Left lung (tissue), 10 donors: ENCODE measurements around the gene ADAMTS2. TPM values are rescaled to one million over a fixed set of nuclear protein-coding genes. Genes with fewer than 3 reads are reported as not detected.

Source experiments
- ATAC-seq: fragments of 200-7000 bp; cut with Tn5 transposase; one replicate; pipeline ENCODE4 v1.9.1; 2020; ENCODE audit warnings: moderate library complexity
- DNase-seq, 4 donors: peaks; one replicate each; pipeline ENCODE4 v3.0.0-alpha.2; 2013 to 2020
- H3K27ac ChIP-seq, 2 donors: fragments of 200-600 bp; sonication (generic) in 1 of 2; one replicate each; pipeline versions ENCODE4 v1.5.0 to v1.8.0; 2020 to 2021
- H3K27me3 ChIP-seq, 2 donors: fragments of 200-600 bp; sonication (generic) in 1 of 2; one replicate each; pipeline versions ENCODE4 v1.5.0 to v1.8.0; 2020 to 2021
- H3K36me3 ChIP-seq, 2 donors: fragments of 200-600 bp; sonication (generic) in 1 of 2; one replicate each; pipeline versions ENCODE4 v1.5.0 to v1.8.0; 2020 to 2021
- H3K4me1 ChIP-seq, 2 donors: fragments of 200-600 bp; one replicate each; pipeline ENCODE4 v1.8.0; 2021
- H3K4me3 ChIP-seq, 2 donors: fragments of 200-600 bp; sonication (generic) in 1 of 2; one replicate each; pipeline versions ENCODE4 v1.5.0 to v1.8.0; 2020 to 2021; ENCODE audit warnings: mild to moderate bottlenecking in 1 of 2
- H3K9me3 ChIP-seq, 2 donors: fragments of 200-600 bp; sonication (generic) in 1 of 2; one replicate each; pipeline versions ENCODE4 v1.5.0 to v1.8.0; 2020 to 2021
- CTCF ChIP-seq, 2 donors: fragments of 200-600 bp; sonication (generic) in 1 of 2; IDR thresholded peaks; one replicate each; pipeline versions ENCODE4 v1.5.0 to v1.8.0; 2021; ENCODE audit warnings: antibody characterized with exemption in 2 of 2
- intact Hi-C, 2 donors: fragments of 100-400 bp; cut with DNase I; formaldehyde crosslinking; loops; one replicate each; pipeline versions ENCODE4 v1.11.2 to v1.14.2; 2022
- polyA plus RNA-seq, 6 donors: library from polyadenylated mRNA; unstranded; fragments of 120-200 nt; gene quantifications; one replicate each; pipeline ENCODE4 v1.2.1, GENCODE V29; 2013; ENCODE audit not compliant: insufficient read length in 6 of 6
- total RNA-seq, 2 donors: library from RNA; stranded (reverse); fragmentation: NEBNext Ultra II Directional; extraction: Animal tissue kit (Norgen Biotek cat#: 25700); gene quantifications; one replicate each; pipeline ENCODE4 v1.2.1, GENCODE V29; 2021
- donor health status: DM: no; HTN: yes; CAD: no.
- donor health status: DM: no; HTN: no; CAD: no.

Gene ADAMTS2
- total and polyA plus RNA-seq, 8 donors, result 27.5 to 68.2 (median 36.0) TPM

GRCh38 chr5:179234563-179235135 lies 110.6 kb downstream of the ADAMTS2 start:
- DNase-seq (peak in 1 of 4 donors; percentile 20), ATAC-seq (no peak)
- H3K36me3 ChIP-seq, result no peaks in the 10 kb centered on the region
- no peak for TF ChIP-seq CTCF (IDR thresholded peaks at IDR 0.05)
- H3K27me3 ChIP-seq, result peaks cover 0 to 20% of the 10 kb centered on the region in 2 donors
- no peaks in the 10 kb centered on the region for H3K4me1 ChIP-seq
- no peak overlapping the region for H3K4me3 ChIP-seq
- no peak overlapping the region for H3K27ac ChIP-seq
- peaks cover 0 to 8% of the 10 kb centered on the region in 2 donors for H3K9me3 ChIP-seq
- intact Hi-C loops, result no loop called here

DNA sequence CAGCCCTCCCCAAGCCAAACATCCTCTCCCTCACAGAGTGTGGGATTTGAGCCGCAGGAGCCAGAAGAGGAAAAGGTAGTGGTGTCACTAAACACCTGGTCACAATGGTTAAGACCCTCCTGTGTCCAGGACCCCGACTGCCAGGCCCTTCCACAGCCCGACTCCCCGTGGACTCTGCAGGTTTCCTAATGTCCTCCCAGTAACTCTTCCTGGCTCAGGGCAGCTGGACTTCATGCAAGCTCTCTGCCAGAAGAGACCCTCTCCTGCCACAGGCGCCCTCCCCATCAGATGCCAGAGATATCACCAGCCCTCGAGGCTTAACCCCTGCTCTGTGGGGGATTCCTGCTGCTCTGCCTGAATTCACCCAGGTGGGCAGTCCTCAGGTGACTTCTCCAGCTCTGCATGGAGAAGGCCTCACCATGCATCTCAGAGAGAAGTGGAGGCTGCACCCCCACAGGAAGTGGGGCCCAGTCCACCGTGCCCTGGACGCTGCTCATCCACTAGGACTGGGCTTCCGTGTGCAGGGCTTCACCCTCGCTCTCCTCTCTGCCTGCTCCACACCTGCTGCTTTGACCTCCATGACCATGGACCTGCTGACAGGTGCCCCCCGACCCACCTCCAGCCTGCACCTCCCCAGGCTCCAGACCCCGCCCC lies 111.2 kb downstream of the ADAMTS2 start:
- ATAC-seq, result no peak
- peak in 1 of 4 donors; percentile 43 for DNase-seq
- H3K27me3 ChIP-seq, result peaks cover 0 to 20% of the 10 kb centered on the region in 2 donors
- H3K27ac ChIP-seq, result no peak overlapping the region
- TF ChIP-seq CTCF (IDR thresholded peaks at IDR 0.05), result no peak
- intact Hi-C loops, result no loop called here
- no peak overlapping the region for H3K4me3 ChIP-seq
- H3K36me3 ChIP-seq, result no peaks in the 10 kb centered on the region
- no peaks in the 10 kb centered on the region for H3K4me1 ChIP-seq
- peaks cover 0 to 8% of the 10 kb centered on the region in 2 donors for H3K9me3 ChIP-seq

DNA sequence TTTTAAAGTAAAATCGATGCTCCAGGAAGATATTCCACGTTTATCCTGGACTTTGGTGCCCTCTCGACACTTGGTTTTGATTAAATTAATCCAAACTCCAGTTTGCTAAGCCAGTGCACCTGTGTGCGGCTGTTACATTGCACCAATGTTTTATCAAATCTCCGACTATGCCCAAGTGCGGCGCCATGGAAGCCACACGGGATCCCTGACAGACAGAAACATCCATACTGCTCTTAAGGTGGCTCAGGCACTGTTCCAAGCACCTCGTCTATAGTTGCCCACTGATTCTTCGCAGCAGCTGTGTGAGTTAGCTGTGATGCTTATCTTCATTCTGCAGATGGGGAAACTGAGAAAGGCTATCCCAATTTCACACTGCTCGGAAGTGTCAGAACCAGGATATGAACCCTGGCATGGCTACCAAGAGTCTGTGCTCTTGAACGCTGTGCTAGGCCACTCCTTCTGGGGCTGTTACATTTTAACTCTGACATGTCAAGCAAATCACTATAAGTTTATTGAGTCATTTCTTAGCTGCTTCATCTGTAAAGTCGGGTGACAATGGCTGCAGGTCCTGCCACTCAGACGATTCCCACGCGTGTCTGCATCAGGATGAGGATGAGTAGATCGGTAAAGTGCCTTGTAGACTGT lies 113.0 kb downstream of the ADAMTS2 start:
- Histone ChIP-seq H3K9me3 (peaks cover 0 to 8% of the 10 kb centered on the region in 2 donors), H3K4me3 (no peak overlapping the region), H3K36me3 (no peaks in the 10 kb centered on the region), H3K27me3 (peaks cover 0 to 20% of the 10 kb centered on the region in 2 donors), H3K27ac (no peak overlapping the region), H3K4me1 (no peaks in the 10 kb centered on the region)
- TF ChIP-seq CTCF (IDR thresholded peaks at IDR 0.05), result no peak
- intact Hi-C loops, result no loop called here
- ATAC-seq (no peak), DNase-seq (no peak)

DNA sequence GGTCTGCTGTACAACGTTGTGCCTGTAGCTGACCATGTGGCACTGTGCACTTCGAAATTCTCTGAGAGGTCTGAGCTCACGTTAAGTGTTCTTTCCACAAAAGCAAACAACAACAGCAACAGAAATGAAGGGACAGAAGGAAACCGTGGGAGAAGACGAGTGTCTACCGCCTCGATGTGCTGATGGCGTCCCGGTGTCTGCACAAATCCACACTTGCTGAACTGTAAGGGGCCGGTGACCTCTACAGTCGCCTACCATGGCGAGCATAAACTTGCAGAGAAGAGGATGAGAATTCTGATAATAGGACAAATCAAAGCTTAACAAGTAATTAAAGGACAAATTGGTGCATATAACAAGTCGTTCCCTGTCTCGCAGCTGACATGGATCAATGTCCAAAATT lies 114.0 kb downstream of the ADAMTS2 start:
- ATAC-seq (no peak), DNase-seq (no peak)
- Histone ChIP-seq H3K4me3 (no peak overlapping the region), H3K9me3 (no peaks in the 10 kb centered on the region), H3K27ac (no peak overlapping the region), H3K27me3 (peaks cover 0 to 20% of the 10 kb centered on the region in 2 donors), H3K4me1 (no peaks in the 10 kb centered on the region), H3K36me3 (no peaks in the 10 kb centered on the region)
- intact Hi-C loops, result no loop called here
- no peak for TF ChIP-seq CTCF (IDR thresholded peaks at IDR 0.05)

- Histone ChIP-seq H3K4me3 (no peak overlapping the region), H3K27me3 (peaks cover 0 to 14% of the 10 kb centered on the region in 2 donors), H3K9me3 (no peaks in the 10 kb centered on the region), H3K36me3 (no peaks in the 10 kb centered on the region), H3K4me1 (no peaks in the 10 kb centered on the region), H3K27ac (no peak overlapping the region)
- DNase-seq (peak in 1 of 4 donors; percentile 63), ATAC-seq (no peak)
- TF ChIP-seq CTCF (IDR thresholded peaks at IDR 0.05), result no peak
- intact Hi-C loops, result no loop called here
These were observed 115.2 kb downstream of the ADAMTS2 start for GRCh38 chr5:179230061-179230461.
